HepG2 (cell line): ENCODE results near the gene ESYT3. TPM values are rescaled to one million over a fixed set of nuclear protein-coding genes. Genes with fewer than 3 reads are reported as not detected.

Experiments
- DNMT3B ChIP-seq: conservative IDR thresholded peaks from 2 replicates; pipeline ENCODE4 v1.6.1; 2016; ENCODE audit warnings: missing biosample characterization, control low read depth
- EEA1 ChIP-seq: sonication (generic); formaldehyde crosslinking; IDR thresholded peaks from 2 replicates; pipeline ENCODE4 v1.5.1; 2020; ENCODE audit warnings: mild to moderate bottlenecking, missing genetic modification reagents, borderline replicate concordance
- MED13 ChIP-seq: sonication (generic); formaldehyde crosslinking; IDR thresholded peaks from 2 replicates; pipeline ENCODE4 v1.5.0; 2020; ENCODE audit warnings: missing genetic modification reagents
- MEIS1 ChIP-seq: sonication (generic); formaldehyde crosslinking; IDR thresholded peaks from 2 replicates; pipeline ENCODE4 v1.9.0; 2021; ENCODE audit warnings: mild to moderate bottlenecking, missing genetic modification reagents, moderate library complexity, borderline replicate concordance
- SOX13 ChIP-seq, 3 experiments: fragments of 450-650 bp in 1 of 3; sonication (generic) in 1 of 3; formaldehyde crosslinking in 1 of 3; IDR thresholded peaks in 2 of 3; conservative IDR thresholded peaks in 1 of 3; 2 replicates each; pipeline versions ENCODE4 v1.5.0 to v1.6.1; 2016 to 2020; ENCODE audit warnings: antibody characterized with exemption in 1 of 3, mild to moderate bottlenecking in 1 of 3, missing compliant biosample characterization in 1 of 3, missing genetic modification reagents in 1 of 3, moderate library complexity in 1 of 3
- TAF1 ChIP-seq: sonication (generic); formaldehyde crosslinking; IDR thresholded peaks from 2 replicates; pipeline ENCODE4 v1.4.0; 2020; ENCODE audit warnings: missing genetic modification reagents
- TBX3 ChIP-seq: fragments of 450-650 bp; IDR thresholded peaks from 2 replicates; pipeline ENCODE4 v1.6.1; 2017; ENCODE audit warnings: antibody characterized with exemption, mild to moderate bottlenecking, inconsistent platforms, borderline replicate concordance
- ZMYM2 ChIP-seq: sonication (generic); formaldehyde crosslinking; IDR thresholded peaks from 2 replicates; pipeline ENCODE4 v1.8.0; 2022; ENCODE audit warnings: mild to moderate bottlenecking, missing genetic modification reagents
- ZNF225 ChIP-seq: sonication (generic); formaldehyde crosslinking; IDR thresholded peaks from 2 replicates; pipeline ENCODE4 v1.4.0; 2020; ENCODE audit warnings: mild to moderate bottlenecking, missing genetic modification reagents
- ZNF841 ChIP-seq: sonication (generic); formaldehyde crosslinking; IDR thresholded peaks from 2 replicates; pipeline ENCODE4 v1.8.1; 2023; ENCODE audit warnings: missing genetic modification reagents, borderline replicate concordance
- polyA plus RNA-seq, 8 experiments: library from polyadenylated mRNA; depleted of rRNA in 3 of 8; stranded (reverse) in 7 of 8; unstranded in 1 of 8; fragments of >200 nt; fragmentation: Illumina TruSeq in 4 of 8; extraction: Trizol in 4 of 8; gene quantifications; 2 replicates each; pipeline versions ENCODE4 v1.2.1 to v1.2.3, GENCODE V29; 2011 to 2016; ENCODE audit warnings: low read depth in 4 of 8, missing spikeins in 1 of 8, mixed read lengths in 1 of 8; ENCODE audit not compliant: insufficient read depth in 1 of 8
- total RNA-seq, 5 experiments: library from RNA; depleted of rRNA; stranded (reverse); fragments of >200 nt; fragmentation: Illumina TruSeq; extraction: Trizol; gene quantifications; 2 replicates each; pipeline ENCODE4 v1.2.3, GENCODE V29; 2016; ENCODE audit warnings: low read depth in 1 of 5
- TF ChIP-seq, protein P1 (sequence below): sonication (generic); formaldehyde crosslinking; IDR thresholded peaks from 2 replicates; pipeline ENCODE4 v1.4.0; 2020; ENCODE audit warnings: missing genetic modification reagents, mild to moderate bottlenecking, borderline replicate concordance
- TF ChIP-seq, protein P2 (sequence below): sonication (generic); formaldehyde crosslinking; IDR thresholded peaks from 2 replicates; pipeline ENCODE4 v1.8.1; 2023; ENCODE audit warnings: mild to moderate bottlenecking, missing genetic modification reagents

The ESYT3 gene
- total and polyA plus RNA-seq, 2 of the 13 experiments (the other 11 are each of a cell fraction or from before 2014, with no cell fraction given) = 1.5 to 4.1 TPM

DNA sequence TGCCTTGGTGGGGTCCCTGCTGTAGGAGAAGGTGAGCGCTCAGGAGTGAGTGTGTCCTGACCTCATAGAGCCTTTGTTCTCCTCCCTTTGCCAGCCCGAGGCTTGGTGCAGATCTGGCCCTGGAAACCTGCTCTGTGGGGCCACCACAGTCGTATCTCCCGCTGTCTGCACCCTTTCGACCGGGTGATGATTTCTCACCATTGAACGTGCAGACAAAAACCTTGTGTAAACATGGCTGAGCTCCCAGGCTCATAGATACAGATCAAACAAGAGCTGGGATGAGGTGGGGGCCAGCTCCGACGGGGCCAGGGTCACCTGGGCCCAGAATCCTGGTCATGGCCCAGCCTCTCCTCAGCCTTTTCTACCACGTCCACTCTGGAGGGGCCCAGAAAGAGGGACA, 34.6 kb upstream of the ESYT3 start (continued):
- no peak for TF ChIP-seq ZNF841 (CRISPR knock-in tag)
- TF ChIP-seq, protein P1, sequence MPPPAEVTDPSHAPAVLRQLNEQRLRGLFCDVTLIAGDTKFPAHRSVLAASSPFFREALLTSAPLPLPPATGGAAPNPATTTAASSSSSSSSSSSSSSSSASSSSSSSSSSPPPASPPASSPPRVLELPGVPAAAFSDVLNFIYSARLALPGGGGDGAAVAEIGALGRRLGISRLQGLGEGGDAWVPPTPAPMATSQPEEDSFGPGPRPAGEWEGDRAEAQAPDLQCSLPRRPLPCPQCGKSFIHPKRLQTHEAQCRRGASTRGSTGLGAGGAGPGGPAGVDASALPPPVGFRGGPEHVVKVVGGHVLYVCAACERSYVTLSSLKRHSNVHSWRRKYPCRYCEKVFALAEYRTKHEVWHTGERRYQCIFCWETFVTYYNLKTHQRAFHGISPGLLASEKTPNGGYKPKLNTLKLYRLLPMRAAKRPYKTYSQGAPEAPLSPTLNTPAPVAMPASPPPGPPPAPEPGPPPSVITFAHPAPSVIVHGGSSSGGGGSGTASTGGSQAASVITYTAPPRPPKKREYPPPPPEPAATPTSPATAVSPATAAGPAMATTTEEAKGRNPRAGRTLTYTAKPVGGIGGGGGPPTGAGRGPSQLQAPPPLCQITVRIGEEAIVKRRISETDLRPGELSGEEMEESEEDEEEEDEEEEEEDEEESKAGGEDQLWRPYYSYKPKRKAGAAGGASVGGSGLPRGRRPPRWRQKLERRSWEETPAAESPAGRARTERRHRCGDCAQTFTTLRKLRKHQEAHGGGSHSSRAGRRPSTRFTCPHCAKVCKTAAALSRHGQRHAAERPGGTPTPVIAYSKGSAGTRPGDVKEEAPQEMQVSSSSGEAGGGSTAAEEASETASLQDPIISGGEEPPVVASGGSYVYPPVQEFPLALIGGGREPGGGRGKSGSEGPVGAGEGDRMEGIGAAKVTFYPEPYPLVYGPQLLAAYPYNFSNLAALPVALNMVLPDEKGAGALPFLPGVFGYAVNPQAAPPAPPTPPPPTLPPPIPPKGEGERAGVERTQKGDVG (CRISPR knock-in tag) = no peak
- no peak for TF ChIP-seq TAF1 (CRISPR knock-in tag)
- TF ChIP-seq SOX13 (IDR thresholded peaks at IDR 0.05) = peak; percentile 81; the same call in 1 of the 2 replicates
- TF ChIP-seq SOX13 (CRISPR knock-in tag; conservative IDR thresholded peaks at IDR 0.05 in 1 of 2, IDR thresholded peaks at IDR 0.05 in 1 of 2) = peak in 1 of 2 experiments; percentile 97; a peak in 2 of 4 replicates
- TF ChIP-seq EEA1 (CRISPR knock-in tag) = no peak
- TF ChIP-seq DNMT3B (CRISPR knock-in tag) = no peak
- TF ChIP-seq TBX3 = peak; percentile 55; the same call in 1 of the 2 replicates
- TF ChIP-seq MEIS1 (CRISPR knock-in tag) = no peak
- TF ChIP-seq MED13 (CRISPR knock-in tag) = no peak
- TF ChIP-seq ZNF225 (CRISPR knock-in tag) = no peak
- TF ChIP-seq ZMYM2 (CRISPR knock-in tag) = no peak
- TF ChIP-seq, protein P2, sequence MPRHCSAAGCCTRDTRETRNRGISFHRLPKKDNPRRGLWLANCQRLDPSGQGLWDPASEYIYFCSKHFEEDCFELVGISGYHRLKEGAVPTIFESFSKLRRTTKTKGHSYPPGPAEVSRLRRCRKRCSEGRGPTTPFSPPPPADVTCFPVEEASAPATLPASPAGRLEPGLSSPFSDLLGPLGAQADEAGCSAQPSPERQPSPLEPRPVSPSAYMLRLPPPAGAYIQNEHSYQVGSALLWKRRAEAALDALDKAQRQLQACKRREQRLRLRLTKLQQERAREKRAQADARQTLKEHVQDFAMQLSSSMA = no peak
